NB4 (cell line): ENCODE results near the gene ZNHIT1.

Experiments used
- MYC ChIP-seq: IDR thresholded peaks from 2 replicates; pipeline ENCODE4 v1.6.1; 2011; ENCODE audit warnings: low read depth, low read length
- POLR2A ChIP-seq: IDR thresholded peaks from 2 replicates; pipeline ENCODE4 v1.6.1; 2011; ENCODE audit warnings: mild to moderate bottlenecking; ENCODE audit not compliant: insufficient read length; ENCODE audit errors: extremely low read depth
- TF ChIP-seq, protein P1 (sequence below): IDR thresholded peaks from one replicate; pipeline ENCODE4 v1.5.1; 2012; ENCODE audit warnings: low read depth, low read length
- TF ChIP-seq, protein P2 (sequence below): IDR thresholded peaks from 2 replicates; pipeline ENCODE4 v1.6.1; 2011; ENCODE audit warnings: low read depth, low read length

DNA sequence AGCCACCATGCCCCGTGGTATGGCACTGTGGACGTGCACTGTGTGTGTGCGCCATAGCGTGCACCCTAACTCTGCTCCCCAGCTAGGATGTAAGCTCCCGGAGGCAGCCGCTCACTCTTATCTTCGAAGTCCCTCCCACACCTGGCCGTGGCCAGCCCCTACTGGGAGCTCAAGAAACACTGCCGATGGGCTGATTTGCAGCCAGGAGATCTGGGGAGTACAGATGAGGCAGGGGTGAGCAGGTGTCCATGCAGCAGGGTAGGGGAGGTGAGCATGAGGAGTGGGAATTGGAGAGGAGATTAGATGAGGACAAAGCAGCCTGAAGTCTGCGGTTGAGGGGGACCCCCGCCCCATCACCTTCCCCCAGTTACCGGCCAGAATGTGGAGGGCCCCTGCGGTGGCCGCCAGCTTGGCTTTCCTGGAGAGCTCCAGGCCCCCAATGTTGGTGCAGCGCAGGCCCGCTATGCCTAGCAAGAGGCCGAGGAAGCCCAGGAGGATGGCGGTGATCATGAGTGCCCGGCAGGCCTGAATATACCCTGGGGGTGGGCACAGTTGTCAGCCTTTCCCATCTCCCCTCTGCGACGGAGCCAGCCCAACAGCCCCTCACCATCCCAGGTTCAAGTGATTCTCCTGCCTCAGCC is 16.1 kb downstream of the ZNHIT1 start:
- TF ChIP-seq, protein P1, sequence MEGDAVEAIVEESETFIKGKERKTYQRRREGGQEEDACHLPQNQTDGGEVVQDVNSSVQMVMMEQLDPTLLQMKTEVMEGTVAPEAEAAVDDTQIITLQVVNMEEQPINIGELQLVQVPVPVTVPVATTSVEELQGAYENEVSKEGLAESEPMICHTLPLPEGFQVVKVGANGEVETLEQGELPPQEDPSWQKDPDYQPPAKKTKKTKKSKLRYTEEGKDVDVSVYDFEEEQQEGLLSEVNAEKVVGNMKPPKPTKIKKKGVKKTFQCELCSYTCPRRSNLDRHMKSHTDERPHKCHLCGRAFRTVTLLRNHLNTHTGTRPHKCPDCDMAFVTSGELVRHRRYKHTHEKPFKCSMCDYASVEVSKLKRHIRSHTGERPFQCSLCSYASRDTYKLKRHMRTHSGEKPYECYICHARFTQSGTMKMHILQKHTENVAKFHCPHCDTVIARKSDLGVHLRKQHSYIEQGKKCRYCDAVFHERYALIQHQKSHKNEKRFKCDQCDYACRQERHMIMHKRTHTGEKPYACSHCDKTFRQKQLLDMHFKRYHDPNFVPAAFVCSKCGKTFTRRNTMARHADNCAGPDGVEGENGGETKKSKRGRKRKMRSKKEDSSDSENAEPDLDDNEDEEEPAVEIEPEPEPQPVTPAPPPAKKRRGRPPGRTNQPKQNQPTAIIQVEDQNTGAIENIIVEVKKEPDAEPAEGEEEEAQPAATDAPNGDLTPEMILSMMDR = no peak
- TF ChIP-seq POLR2A (no peak), MYC (no peak)
- TF ChIP-seq, protein P2, sequence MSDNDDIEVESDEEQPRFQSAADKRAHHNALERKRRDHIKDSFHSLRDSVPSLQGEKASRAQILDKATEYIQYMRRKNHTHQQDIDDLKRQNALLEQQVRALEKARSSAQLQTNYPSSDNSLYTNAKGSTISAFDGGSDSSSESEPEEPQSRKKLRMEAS = no peak
